HG02623 (cell line): Measurements from ENCODE around the gene RPL36AL.
"Not testable (repeated sequence)": the region's sequence is repeated elsewhere in the genome, so short reads cannot be mapped to it uniquely, and the experiment has no call there.

Experiments
- ATAC-seq: cut with Tn5 transposase; IDR thresholded peaks from one replicate; pipeline ENCODE4 v1.9.1; 2021; ENCODE audit warnings: moderate library complexity; ENCODE audit not compliant: unreplicated experiment

RPL36AL gene

GRCh38 chr14:49619730-49620129 is 696 bp downstream of the RPL36AL start:
- ATAC-seq = no peak

- ATAC-seq = not testable (repeated sequence)
Measured at GRCh38 chr14:49619273-49619672, 1.2 kb downstream of the RPL36AL start.

- ATAC-seq = no peak
Measured at GRCh38 chr14:49617852-49618519, 2.4 kb downstream of the RPL36AL start.

GRCh38 chr14:49615776-49616175 is 4.7 kb downstream of the RPL36AL start:
- no peak for ATAC-seq

GRCh38 chr14:49614196-49614595 is 6.2 kb downstream of the RPL36AL start:
- ATAC-seq = no peak

GRCh38 chr14:49612671-49613070 is 7.8 kb downstream of the RPL36AL start:
- no peak for ATAC-seq

GRCh38 chr14:49612251-49612650 is 8.2 kb downstream of the RPL36AL start:
- no peak for ATAC-seq

- ATAC-seq = no peak
Measured at GRCh38 chr14:49607583-49607982, 12.8 kb downstream of the RPL36AL start.

- ATAC-seq = peak; percentile 54
Measured at GRCh38 chr14:49598485-49599300, 21.7 kb downstream of the RPL36AL start, which contains the start of gene LRR1. LRR1 (plus strand) TSS chr14:49598940; CDS start chr14:49599021, 81 bp downstream.

GRCh38 chr14:49598189-49598484 is 22.3 kb downstream of the RPL36AL start:
- ATAC-seq = no peak

GRCh38 chr14:49594347-49595091 is 25.9 kb downstream of the RPL36AL start:
- ATAC-seq = no peak

- ATAC-seq = no peak
Measured at GRCh38 chr14:49593016-49593415, 27.4 kb downstream of the RPL36AL start.

GRCh38 chr14:49589387-49589786 is 31.0 kb downstream of the RPL36AL start:
- no peak for ATAC-seq

GRCh38 chr14:49586673-49587460 is 33.6 kb downstream of the RPL36AL start:
- ATAC-seq = peak; percentile 23

- ATAC-seq = peak; percentile 86
Measured at GRCh38 chr14:49585803-49586672, 34.4 kb downstream of the RPL36AL start, which contains the start of gene RPS29. RPS29 (minus strand) TSS chr14:49586380; CDS start chr14:49586346, 34 bp downstream.

GRCh38 chr14:49584981-49585640 is 35.3 kb downstream of the RPL36AL start:
- ATAC-seq = not testable (repeated sequence)

GRCh38 chr14:49584058-49584457 is 36.4 kb downstream of the RPL36AL start:
- no peak for ATAC-seq

GRCh38 chr14:49583629-49584028 is 36.8 kb downstream of the RPL36AL start:
- ATAC-seq = no peak
